ENCODE measurements around the gene EML5.

EML5 gene

DNA sequence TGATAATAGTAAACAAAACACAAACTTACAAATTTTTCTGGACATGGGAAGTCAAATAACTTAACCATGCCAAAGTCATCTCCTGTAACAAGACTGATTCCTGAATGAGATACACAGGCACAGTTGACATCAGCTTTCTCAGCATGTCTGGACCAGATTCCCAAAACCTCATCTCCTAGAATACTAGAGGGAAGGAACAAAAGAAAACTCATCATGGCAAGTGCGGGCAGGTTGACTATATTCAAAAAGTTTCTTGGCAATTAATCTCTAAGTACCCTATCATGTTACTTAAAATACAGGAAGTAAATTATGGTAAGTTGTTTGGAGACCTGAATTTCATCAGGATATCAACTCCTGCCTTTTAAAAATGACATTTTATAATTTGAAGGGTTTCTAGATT, 176.1 kb downstream of the EML5 start:
- no peak for DNase-seq (ENCODE audit: low read depth in 2 of 2)

- no peak for DNase-seq (ENCODE audit: low read depth in 2 of 2)
These were observed 178.4 kb downstream of the EML5 start for GRCh38 chr14:88614218-88614907.

- no peak for DNase-seq (ENCODE audit: low read depth in 2 of 2)
These were observed 179.2 kb downstream of the EML5 start for GRCh38 chr14:88613552-88614010.

GRCh38 chr14:88612981-88613380, 179.8 kb downstream of the EML5 start:
- no peak for DNase-seq (ENCODE audit: low read depth in 2 of 2)

GRCh38 chr14:88611878-88612277, 180.9 kb downstream of the EML5 start:
- DNase-seq (ENCODE audit: low read depth in 2 of 2), result no peak

DNA sequence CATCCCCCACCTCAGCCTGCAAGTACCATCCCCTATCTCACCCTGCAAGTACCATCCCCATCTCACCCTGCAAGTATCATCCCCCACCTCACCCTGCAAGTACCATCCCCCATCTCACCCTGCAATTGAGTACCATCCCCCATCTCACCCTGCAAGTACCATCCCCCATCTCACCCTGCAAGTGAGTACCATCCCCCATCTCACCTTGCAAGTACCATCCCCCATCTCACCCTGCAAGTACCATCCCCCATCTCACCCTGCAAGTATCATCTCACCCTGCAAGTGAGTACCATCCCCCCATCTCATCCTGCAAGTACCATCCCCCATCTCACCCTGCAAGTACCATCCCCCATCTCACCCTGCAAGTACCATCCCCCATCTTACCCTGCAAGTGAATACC, 184.9 kb downstream of the EML5 start:
- DNase-seq (ENCODE audit: low read depth in 2 of 2), result no peak

DNA sequence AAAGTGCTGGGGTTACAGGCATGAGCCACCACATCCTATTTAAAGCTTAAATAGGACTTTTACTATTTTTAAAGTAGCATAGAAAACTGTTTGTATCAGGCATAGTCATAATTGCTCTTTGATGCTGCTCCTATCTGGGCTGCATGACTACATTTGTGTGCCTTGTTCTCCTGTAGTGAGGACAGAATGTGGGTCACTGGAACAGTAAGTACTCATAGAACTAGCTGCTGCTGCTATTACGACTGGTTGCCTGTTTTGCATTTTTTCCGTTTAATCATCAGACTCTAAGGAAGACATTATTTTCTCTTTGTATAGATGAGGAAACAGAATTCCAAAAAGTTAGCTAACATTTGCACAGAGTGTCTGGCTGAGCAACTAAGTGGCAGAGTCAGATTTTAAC, 187.2 kb downstream of the EML5 start:
- no peak for DNase-seq (ENCODE audit: low read depth in 2 of 2)

DNA sequence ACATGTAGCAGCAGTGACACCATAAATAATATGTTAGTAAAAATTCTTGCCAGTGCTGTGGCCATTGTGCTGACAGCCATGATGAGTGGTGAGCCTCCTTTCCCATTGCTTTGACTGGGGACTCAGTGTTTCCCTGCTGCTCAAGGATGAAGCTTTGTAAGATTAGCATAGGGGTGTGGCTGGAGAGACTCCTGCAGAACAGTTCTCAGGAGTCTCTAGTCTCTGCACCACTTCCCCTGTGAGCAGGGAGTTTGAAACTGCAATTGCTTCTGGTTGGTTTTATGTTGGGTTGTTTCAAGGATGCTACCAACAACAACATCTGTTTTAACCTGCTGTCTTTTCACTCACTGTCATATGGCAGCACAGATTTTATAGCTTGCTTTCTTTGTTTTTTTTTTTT, 188.5 kb downstream of the EML5 start:
- no peak for DNase-seq (ENCODE audit: low read depth in 2 of 2)

DNA sequence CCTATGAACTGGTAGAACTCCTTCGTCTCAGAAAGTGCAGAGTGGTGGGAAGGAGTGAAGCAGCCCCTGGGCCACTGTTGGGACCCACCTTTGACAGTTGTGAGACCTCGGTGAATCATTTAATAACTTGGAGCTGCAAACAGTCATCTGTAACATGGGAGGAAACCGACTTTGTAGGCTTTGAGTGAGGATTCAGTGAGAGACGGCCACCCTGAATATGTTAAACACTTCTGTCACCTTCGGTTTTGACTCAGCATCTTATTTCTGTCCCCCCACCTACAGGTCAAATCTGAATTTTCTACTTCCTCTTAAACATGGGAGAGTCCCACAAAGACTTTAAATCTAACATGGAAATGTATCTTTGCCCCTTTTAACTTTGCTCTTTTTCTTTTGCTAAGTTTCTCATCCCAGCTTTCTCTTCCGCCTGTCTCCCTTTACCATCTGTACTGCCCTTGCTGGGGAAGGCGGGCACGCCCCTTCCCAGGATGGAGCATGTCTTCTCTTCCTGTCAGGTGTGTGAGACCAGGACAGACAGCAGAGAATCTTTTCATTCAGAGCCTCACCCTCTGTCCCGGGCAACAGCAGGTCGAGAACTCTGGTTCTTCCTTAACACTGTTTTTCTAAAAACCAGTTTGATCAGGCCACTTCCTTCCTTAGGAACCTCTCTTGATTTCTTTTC, 192.9 kb downstream of the EML5 start:
- no peak for DNase-seq (ENCODE audit: low read depth in 2 of 2)

DNA sequence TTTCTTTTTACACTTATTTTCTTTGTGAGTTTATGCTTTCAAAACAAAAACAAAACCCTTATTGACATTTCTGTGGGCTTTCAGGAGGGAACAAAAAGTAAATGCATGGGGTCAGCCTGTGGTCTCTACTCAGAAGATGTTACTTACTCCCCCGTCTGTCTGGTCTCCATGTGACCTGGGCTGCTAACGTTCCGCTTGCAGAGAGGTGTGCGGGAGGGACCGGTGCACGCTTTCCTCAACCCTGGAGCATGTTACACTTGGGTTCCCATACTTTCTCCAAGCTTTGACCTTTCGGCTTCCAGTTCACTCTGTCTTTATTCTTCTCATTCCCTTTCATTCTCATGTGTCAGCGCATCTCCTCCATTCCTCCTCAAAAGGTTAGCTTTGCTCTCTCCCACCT, 193.4 kb downstream of the EML5 start:
- no peak for DNase-seq (ENCODE audit: low read depth in 2 of 2)

DNA sequence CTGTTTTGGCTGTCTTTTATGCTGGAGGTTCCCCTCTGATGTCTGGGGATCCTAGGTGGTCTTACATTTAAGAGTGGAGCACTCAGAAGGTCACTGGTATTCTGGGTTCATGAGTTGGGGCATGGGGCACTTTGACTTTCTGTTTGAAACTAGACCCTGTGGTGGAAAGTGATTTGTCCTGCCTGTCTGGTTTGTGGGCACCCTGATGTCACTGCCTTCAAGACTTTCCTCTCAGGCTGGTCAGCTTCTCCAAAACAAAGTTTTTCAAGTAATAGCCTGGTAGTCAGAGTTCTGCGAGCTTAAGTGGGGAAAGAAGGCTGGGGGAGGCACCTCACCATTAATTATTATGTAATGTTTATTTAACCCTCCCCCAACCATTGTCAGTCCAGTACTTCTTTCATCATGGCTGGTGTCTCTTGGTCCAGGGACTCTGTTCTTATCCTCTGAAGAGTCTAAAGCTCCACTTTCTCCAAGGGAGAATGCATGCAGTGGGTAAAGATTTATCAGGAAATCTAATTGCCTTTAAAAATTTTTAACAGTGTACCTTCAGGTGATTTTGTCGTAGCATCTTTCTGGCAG, 194.6 kb downstream of the EML5 start:
- DNase-seq (ENCODE audit: low read depth in 2 of 2), result no peak

GRCh38 chr14:88597601-88598000, 195.2 kb downstream of the EML5 start:
- DNase-seq (ENCODE audit: low read depth in 2 of 2), result no peak

DNA sequence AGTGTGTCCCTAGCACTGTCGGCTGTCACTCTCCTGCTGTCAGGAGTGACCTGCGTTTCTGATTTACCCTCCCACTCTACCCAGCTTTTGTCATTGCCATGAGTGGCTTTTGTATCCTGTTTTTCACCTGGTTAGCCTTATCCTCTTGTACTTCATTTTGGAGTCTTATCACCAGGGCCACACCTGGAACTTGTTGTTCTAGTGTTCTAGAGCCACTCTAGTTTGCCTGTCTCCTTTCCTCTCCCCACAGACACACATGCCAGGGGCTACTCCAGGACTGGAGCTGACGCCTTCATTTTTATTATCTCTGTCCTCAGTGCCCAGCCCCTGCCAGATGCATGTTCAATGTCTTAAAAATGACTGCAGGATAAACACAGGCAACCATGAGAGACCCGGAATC, 195.7 kb downstream of the EML5 start:
- DNase-seq (ENCODE audit: low read depth in 2 of 2), result no peak

DNA sequence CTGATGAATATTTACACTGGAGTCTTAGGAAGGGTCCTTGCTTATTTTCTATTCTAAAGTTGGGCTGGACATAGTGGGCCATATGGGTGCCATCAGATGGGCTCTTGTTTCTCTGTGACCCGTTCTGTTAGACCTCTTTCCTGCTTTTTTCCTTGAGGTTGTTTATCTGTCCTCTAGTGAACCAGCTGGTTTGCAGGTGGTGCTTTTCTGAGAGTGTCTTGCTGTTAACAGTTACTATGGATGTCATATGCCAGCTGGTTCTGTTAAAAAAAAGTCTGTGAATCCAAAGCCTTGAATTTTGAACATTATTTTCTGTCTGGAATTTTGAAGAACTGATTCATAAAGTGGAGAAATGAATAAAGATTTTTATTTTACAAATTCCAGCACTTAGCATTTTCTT, 200.7 kb downstream of the EML5 start:
- DNase-seq (ENCODE audit: low read depth in 2 of 2), result no peak

DNA sequence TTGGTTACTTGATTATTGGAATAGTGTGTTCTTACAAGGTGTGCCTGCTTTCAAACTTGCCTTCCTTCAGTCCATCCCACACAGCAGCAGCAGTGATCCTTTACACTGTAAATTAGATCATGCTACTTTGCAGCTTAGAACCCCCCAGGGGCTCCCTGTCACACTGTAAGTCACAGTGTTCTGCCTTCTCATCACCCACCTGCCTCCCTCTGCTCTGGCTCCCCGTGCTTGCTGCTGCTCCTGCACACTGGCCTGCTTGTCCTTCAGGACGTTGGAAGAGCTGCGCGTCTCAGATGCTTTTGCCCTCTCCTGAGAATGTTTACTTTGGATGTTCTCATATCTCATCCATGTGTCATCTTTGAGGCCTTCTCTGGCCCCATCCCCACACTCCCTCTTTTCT, 202.6 kb downstream of the EML5 start:
- no peak for DNase-seq (ENCODE audit: low read depth in 2 of 2)

- no peak for DNase-seq (ENCODE audit: low read depth in 2 of 2)
These were observed 204.7 kb downstream of the EML5 start for GRCh38 chr14:88588081-88588480.

DNA sequence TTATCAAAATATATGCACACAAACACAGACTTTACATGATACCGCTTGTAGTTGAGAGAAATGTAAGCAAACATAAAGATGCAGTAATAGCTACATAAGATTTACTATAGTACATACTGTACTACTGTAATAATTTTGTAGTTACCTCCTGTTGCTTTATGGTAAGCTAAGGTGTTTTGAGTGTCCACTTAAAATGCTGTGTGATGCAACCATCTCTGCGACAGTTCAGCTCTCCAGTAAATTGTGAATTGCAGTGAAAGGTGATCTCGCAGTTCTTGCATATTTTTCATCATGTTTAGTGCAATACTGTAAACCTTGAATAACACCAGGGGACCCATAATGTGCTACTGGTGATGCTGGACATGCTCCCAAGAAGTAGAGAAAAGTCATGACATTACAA, 208.3 kb downstream of the EML5 start:
- DNase-seq (ENCODE audit: low read depth in 2 of 2), result no peak

DNA sequence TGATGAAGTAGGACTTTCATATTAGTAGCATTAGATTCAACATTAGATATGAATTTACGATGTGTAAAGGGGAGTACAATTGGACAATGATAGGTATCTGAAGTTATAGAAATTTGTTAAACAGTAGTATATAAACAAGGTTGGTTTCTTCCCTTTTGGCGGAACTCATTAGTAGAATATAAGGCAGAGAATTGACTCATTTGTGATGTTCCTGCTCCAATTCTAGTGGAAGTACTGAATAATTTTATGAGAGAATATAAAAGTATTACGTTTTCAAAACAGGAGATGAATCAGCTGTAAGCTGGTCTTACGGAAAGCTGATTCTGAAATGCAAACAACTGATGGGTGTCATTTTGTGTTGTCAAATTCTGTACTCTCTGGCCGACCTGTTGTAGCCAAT, 216.5 kb downstream of the EML5 start:
- no peak for DNase-seq (ENCODE audit: low read depth in 2 of 2)

- DNase-seq (ENCODE audit: low read depth in 2 of 2), result no peak
These were observed 220.6 kb downstream of the EML5 start for GRCh38 chr14:88572117-88572516.

GRCh38 chr14:88568196-88568595, 224.6 kb downstream of the EML5 start:
- no peak for DNase-seq (ENCODE audit: low read depth in 2 of 2)

DNA sequence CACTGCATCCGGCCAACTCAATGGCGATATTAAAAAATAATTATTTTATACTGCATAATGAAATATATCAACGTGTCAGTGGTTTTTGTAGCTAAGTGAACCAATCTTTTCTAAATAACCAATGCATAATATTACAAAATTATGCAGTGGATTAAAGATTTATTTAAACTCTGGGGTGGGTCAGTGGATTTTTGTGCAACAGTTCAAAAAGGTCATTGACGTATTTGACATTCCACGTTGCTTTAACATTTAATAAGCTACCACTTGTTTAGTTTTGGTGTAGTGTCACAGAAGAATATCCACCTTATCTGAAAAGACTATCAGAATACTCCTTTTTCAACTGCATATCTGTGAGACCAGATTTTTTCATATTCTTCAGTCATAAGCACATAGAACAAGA, 227.3 kb downstream of the EML5 start:
- DNase-seq (ENCODE audit: low read depth in 2 of 2), result no peak

DNA sequence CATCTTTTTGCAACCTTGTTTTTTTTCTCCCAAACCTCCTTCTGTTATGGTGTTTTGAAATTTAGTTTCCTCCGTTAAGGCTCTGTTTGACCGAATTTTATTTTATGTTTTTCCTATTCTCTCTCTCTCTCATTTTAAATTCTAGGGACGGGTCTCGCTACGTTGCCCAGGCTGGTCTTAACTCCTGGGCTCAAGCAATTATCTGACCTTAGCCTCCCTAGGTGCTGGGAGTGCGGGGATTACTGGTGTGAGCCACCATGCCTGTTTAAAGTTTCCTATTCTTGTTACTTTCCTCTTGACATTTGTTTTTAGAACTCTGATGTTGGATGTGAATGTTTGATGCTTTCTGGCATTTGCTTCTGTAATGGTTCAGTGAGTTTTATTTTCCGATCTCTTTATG, 228.9 kb downstream of the EML5 start:
- no peak for DNase-seq (ENCODE audit: low read depth in 2 of 2)
